PFSK-1 (cell line): ENCODE data around the gene C1orf21.

Experiments
- FOXP2 ChIP-seq: optimal IDR thresholded peaks from 2 replicates; pipeline ENCODE3; 2011; ENCODE audit warnings: borderline replicate concordance, control low read depth, inconsistent platforms; ENCODE audit not compliant: insufficient read depth; ENCODE audit errors: extremely low read length, extremely low read depth
- POLR2AphosphoS5 ChIP-seq: IDR thresholded peaks from 2 replicates; pipeline ENCODE4 v1.6.1; 2012; ENCODE audit warnings: low read depth, mild to moderate bottlenecking, control low read depth, low read length, moderate library complexity
- REST ChIP-seq, 2 experiments: IDR thresholded peaks; 2 replicates each; pipeline versions ENCODE4 v1.6.1 to v1.8.0; 2011 to 2012; ENCODE audit warnings: low read depth in 2 of 2, low read length in 2 of 2, control low read depth in 1 of 2, inconsistent platforms in 1 of 2, mild to moderate bottlenecking in 1 of 2, moderate library complexity in 1 of 2; ENCODE audit not compliant: insufficient read depth in 1 of 2
- SIN3A ChIP-seq: IDR thresholded peaks from 2 replicates; pipeline ENCODE4 v1.6.1; 2012; ENCODE audit warnings: mild to moderate bottlenecking, low read length, moderate library complexity, borderline replicate concordance; ENCODE audit not compliant: insufficient read depth
- TAF1 ChIP-seq: IDR thresholded peaks from 2 replicates; pipeline ENCODE4 v1.6.1; 2012; ENCODE audit warnings: low read length, control low read depth, borderline replicate concordance; ENCODE audit not compliant: insufficient read depth

- no peak for TF ChIP-seq TAF1
- TF ChIP-seq SIN3A = no peak
- TF ChIP-seq POLR2AphosphoS5 = no peak
- TF ChIP-seq REST (IDR thresholded peaks at IDR 0.05; ENCODE audit: insufficient read depth in 1 of 2, low read depth in 2 of 2, low read length in 2 of 2) = no peak
- no peak for TF ChIP-seq FOXP2
Measured at GRCh38 chr1:184483101-184483683, 96.4 kb downstream of the C1orf21 start.
